ENCODE data around the gene ADGRD1.

ADGRD1 gene

GRCh38 chr12:130978785-130979184 is 25.1 kb downstream of the ADGRD1 start:
- no peak for DNase-seq (ENCODE audit: extremely low read depth, low read depth)
- TF ChIP-seq CTCF (IDR thresholded peaks at IDR 0.05; ENCODE audit: low read depth, low read length): no peak

GRCh38 chr12:130981074-130981742 is 27.5 kb downstream of the ADGRD1 start:
- no peak for TF ChIP-seq CTCF (IDR thresholded peaks at IDR 0.05; ENCODE audit: low read depth, low read length)
- no peak for DNase-seq (ENCODE audit: extremely low read depth, low read depth)

GRCh38 chr12:130981911-130982310 is 28.2 kb downstream of the ADGRD1 start:
- TF ChIP-seq CTCF (IDR thresholded peaks at IDR 0.05; ENCODE audit: low read depth, low read length): no peak
- no peak for DNase-seq (ENCODE audit: extremely low read depth, low read depth)

- no peak for DNase-seq (ENCODE audit: extremely low read depth, low read depth)
- TF ChIP-seq CTCF (IDR thresholded peaks at IDR 0.05; ENCODE audit: low read depth, low read length): no peak
Observed at GRCh38 chr12:130982565-130983225, 29.0 kb downstream of the ADGRD1 start.

- DNase-seq (ENCODE audit: extremely low read depth, low read depth): no peak
Observed at GRCh38 chr12:130983328-130984017, 29.8 kb downstream of the ADGRD1 start.

GRCh38 chr12:130984183-130985058 is 30.7 kb downstream of the ADGRD1 start:
- no peak for DNase-seq (ENCODE audit: extremely low read depth, low read depth)
- TF ChIP-seq CTCF (IDR thresholded peaks at IDR 0.05; ENCODE audit: low read depth, low read length): no peak

More at GRCh38 chr12:130983328-130984017, 29.8 kb downstream of the ADGRD1 start:
- TF ChIP-seq CTCF (IDR thresholded peaks at IDR 0.05; ENCODE audit: low read depth, low read length): no peak
